ENCODE measurements around the gene MORN5. TPM values are rescaled to one million over a fixed set of nuclear protein-coding genes. Genes with fewer than 3 reads are reported as not detected.

The MORN5 gene
- total RNA-seq, 1 donor from 2014 or later: 0.82 TPM

DNA sequence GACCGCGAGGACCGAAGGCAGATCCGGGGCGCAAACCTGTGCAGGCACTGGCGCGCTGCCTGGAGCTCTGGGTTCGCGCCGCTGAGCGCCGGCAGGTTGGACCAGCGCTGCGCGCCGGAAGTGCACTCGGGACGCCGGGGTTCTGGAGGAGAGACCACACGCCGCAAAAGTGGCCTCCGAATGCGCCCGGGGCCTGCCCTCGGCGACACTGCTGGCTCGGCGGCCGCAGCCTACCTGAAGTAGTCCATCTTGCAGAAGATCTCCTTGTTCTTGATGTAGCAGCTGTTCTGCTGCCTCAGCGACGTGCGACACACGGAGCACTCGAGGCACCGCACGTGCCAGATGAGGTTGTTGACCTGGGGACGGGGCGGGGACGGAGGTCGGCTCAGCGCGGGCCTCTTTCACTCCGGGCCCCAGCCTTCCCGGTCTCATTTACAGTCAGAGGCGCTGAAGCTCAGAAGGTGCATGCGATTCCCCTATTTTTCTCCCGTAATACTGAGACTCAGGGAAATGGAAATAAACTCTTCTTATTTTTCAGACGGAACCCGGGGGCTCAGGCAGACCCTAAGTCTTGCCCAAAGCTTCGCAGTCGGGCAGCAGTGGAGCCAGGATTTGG is 66.5 kb downstream of the MORN5 start:
- no peak for FAIRE-seq
- peak in 1 of 2 donors; percentile 38 for DNase-seq (ENCODE audit: low spot score in 2 of 2)

DNA sequence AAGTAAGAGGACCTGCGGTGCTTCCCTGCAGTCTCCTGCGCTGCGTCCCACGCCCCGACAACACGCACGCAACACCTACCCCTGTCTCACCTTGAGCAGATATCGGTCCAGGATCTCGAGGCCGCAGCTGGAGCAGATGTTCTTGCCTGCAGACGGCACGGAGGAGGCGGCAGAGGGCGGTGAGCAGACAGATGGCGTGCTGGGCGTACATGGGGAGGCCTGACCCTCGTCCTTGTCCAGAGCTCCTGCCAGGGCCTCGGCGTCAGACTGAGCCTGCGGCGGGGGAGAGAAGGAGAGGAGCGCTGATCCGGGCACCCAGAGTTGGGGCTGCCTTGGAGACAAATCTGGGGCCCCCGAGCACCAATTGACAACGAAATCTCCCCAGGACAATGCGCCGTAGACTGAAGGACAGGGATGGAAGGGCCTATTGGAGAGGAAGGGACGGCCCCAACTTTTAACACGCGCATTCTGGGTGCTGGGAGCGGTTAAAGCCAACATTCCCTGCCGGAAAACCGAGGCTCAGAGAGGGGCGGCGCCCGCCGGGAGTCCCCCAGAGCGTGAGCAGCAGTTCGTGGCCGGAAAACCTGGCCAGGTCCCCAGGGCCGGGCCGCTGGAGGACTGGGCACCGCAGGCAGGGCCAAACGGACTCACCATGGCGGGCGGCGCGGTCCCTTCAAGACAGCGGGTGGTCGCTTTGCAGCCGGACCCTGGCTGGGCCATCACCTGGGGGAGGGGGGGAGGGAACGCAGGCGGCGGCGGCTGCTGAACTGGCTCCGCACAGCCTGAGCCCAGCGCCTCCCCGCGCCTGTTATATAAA is 67.3 kb downstream of the MORN5 start:
- FAIRE-seq: no peak
- DNase-seq (ENCODE audit: low spot score in 2 of 2): peak in 1 of 2 donors; percentile 44

- DNase-seq (ENCODE audit: low spot score in 2 of 2): no peak
- no peak for FAIRE-seq
Measured at GRCh38 chr9:122227575-122227900, 67.8 kb downstream of the MORN5 start.

DNA sequence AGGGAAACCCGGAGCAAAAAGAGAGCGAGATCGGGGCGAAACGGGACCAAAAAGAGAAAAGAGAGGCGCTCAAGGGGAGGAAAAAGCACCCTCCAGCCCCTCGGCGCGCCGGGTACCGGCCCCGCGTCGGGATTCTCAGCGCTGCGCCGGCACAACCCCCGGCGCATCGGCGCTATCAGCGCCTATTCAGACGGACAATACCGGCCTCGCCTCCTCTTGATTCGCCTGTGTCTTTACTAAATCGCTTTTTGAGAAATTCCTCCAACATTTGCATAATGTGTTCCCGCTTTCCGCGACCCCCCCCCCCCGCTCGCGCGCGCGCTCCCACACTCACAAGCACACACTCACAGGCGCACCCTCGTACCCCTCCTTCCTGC is 68.5 kb downstream of the MORN5 start:
- peak; percentile 10 to 33 for DNase-seq (ENCODE audit: low spot score in 2 of 2)
- FAIRE-seq: no peak

GRCh38 chr9:122228568-122229484 is 69.1 kb downstream of the MORN5 start, which contains the start of gene LHX6:
LHX6 (minus strand) TSS chr9:122228957; CDS start chr9:122228740, 217 bp downstream.
- DNase-seq (ENCODE audit: low spot score in 2 of 2): peak; percentile 26 to 48
- FAIRE-seq: no peak

GRCh38 chr9:122229485-122229837 is 69.8 kb downstream of the MORN5 start:
- FAIRE-seq: no peak
- no peak for DNase-seq (ENCODE audit: low spot score in 2 of 2)

- no peak for DNase-seq (ENCODE audit: low spot score in 2 of 2)
- FAIRE-seq: no peak
Measured at GRCh38 chr9:122232796-122233306, 73.1 kb downstream of the MORN5 start.

- DNase-seq (ENCODE audit: low spot score in 2 of 2) (no peak), FAIRE-seq (no peak)
Measured at GRCh38 chr9:122234022-122234748, 74.5 kb downstream of the MORN5 start.

DNA sequence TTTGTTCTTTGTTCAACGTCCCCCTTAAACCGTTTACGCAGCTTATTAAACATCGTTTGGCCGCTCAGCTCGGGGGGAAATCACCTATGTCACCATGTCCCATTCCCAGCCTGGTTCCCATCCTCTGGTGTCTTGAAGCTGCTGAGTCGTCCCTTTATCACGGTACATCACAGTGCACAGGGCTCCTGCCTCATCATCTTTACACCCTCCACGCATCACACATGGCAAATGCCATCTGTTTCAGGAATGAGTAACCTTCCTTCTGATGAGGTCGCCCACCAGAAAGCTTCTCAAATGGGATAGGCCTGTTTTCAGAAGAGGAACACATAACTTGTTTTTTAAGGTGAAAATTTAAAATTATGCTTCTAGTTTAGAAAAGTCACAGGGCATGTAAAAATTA is 77.0 kb downstream of the MORN5 start:
- DNase-seq (ENCODE audit: low spot score in 2 of 2) (no peak), FAIRE-seq (no peak)

- no peak for FAIRE-seq
- no peak for DNase-seq (ENCODE audit: low spot score in 2 of 2)
Measured at GRCh38 chr9:122239722-122240121, 80.0 kb downstream of the MORN5 start.

GRCh38 chr9:122244349-122244748 is 84.6 kb downstream of the MORN5 start:
- FAIRE-seq (no peak), DNase-seq (ENCODE audit: low spot score in 2 of 2) (no peak)

- DNase-seq (ENCODE audit: low spot score in 2 of 2): no peak
- FAIRE-seq: no peak
Measured at GRCh38 chr9:122246666-122247065, 87.0 kb downstream of the MORN5 start.

DNA sequence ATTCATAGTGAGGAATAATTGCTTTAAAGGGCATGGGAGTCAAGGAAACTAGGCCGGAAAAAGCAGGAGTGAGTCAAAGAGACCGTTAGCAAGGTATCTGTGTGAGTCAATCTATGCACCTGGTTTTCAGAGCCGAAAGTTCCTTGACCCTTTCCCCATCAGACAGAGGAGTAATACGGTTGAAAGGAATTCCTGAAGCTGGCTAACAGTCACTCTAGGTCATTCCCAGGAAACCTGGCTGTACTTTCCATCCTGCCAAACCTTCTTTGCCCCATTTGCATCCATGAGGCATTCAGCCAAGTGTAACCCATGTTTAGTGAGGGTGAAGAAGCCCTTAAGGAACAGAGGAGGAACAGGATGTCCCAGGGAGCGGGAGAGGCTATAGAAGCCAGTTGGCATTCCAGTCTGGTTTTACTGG is 88.7 kb downstream of the MORN5 start:
- FAIRE-seq (no peak), DNase-seq (ENCODE audit: low spot score in 2 of 2) (no peak)

Small RNA genes lying within 50 kb of the gene (small RNA-seq; reads per million reads assigned to genes)
- gene MIR4478: not detected

Other genes starting within 250 kb of the MORN5 start
- 23.6 TPM for gene TTLL11, start 66.6 kb upstream of the MORN5 start, total RNA-seq
- 33.8 TPM for gene NDUFA8, start 129 bp upstream of the MORN5 start, total RNA-seq
- 11.8 TPM for gene LHX6, start 69.0 kb downstream of the MORN5 start, total RNA-seq
- gene RBM18, start 104.9 kb downstream of the MORN5 start, total RNA-seq: 15.9 TPM
- gene MRRF, start 105.0 kb downstream of the MORN5 start, total RNA-seq: 24.5 TPM
- 0.41 TPM for gene PTGS1, start 211.1 kb downstream of the MORN5 start, total RNA-seq

Measured in frontal cortex (tissue), 4 donors.